OCI-LY1 (cell line): Measurements from ENCODE around the gene GLDC.

Source experiments
- EZH2 ChIP-seq: fragments of 200-600 bp; sonication (generic), shearing (Covaris generic); IDR thresholded peaks from 2 replicates; pipeline ENCODE4 v1.8.0; 2017; ENCODE audit warnings: borderline replicate concordance, mixed run types, mild to moderate bottlenecking, antibody characterized with exemption, low read length, moderate library complexity, mixed read lengths
- TF ChIP-seq, protein P1 (sequence below): fragments of 200-600 bp; sonication (generic), shearing (Covaris generic); IDR thresholded peaks from 2 replicates; pipeline ENCODE4 v1.5.1; 2017; ENCODE audit warnings: mild to moderate bottlenecking, antibody characterized with exemption, low read length, moderate library complexity, mixed read lengths

DNA sequence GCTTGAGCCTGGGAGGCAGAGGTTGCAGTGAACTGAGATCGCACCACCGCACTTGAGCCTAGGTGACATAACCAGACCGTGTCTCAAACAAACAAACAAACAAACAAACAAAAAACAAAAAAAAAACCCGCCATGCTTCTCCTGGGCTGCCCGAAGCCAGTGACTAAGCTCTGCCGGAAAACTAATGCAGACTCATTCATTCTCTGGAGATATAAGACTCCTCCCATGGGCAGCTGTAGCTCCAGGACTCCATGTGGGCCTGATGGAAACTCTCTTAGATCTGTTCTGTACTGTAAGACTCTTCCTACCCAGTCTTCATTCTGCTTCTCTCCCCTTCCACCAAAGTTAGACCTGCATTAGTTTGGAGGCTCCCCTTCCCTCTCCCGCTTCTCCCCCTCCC lies 11.1 kb downstream of the GLDC start:
- TF ChIP-seq, protein P1, sequence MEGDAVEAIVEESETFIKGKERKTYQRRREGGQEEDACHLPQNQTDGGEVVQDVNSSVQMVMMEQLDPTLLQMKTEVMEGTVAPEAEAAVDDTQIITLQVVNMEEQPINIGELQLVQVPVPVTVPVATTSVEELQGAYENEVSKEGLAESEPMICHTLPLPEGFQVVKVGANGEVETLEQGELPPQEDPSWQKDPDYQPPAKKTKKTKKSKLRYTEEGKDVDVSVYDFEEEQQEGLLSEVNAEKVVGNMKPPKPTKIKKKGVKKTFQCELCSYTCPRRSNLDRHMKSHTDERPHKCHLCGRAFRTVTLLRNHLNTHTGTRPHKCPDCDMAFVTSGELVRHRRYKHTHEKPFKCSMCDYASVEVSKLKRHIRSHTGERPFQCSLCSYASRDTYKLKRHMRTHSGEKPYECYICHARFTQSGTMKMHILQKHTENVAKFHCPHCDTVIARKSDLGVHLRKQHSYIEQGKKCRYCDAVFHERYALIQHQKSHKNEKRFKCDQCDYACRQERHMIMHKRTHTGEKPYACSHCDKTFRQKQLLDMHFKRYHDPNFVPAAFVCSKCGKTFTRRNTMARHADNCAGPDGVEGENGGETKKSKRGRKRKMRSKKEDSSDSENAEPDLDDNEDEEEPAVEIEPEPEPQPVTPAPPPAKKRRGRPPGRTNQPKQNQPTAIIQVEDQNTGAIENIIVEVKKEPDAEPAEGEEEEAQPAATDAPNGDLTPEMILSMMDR: no peak
- no peak for TF ChIP-seq EZH2
